Astrocyte of the cerebellum (primary cell): ENCODE measurements around the gene ACMSD.

Source experiments
- DNase-seq: peaks from one replicate; pipeline ENCODE4 v3.0.0-alpha.2; 2011; ENCODE audit warnings: low read depth
- H3K4me3 ChIP-seq: 2 replicates; pipeline ENCODE4 v1.5.1; 2011; ENCODE audit warnings: mild to moderate bottlenecking, low read depth, low read length, moderate library complexity
- CTCF ChIP-seq: IDR thresholded peaks from 2 replicates; pipeline ENCODE4 v1.5.1; 2012; ENCODE audit warnings: low read length, low read depth, moderate library complexity, mild to moderate bottlenecking; ENCODE audit errors: missing control alignments
- in situ Hi-C: cut with HindIII; loops from 2 replicates; pipeline ENCODE4 v1.10.0; 2017; ENCODE audit warnings: low sequenced_read_pairs

ACMSD gene

GRCh38 chr2:134934150-134934549 lies 95.7 kb downstream of the ACMSD start:
- DNase-seq, result no peak
- in situ Hi-C loops, result no loop called here
- H3K4me3 ChIP-seq, result no peak overlapping the region
- TF ChIP-seq CTCF, result no peak

GRCh38 chr2:134934641-134935040 lies 96.2 kb downstream of the ACMSD start:
- no peak for DNase-seq
- H3K4me3 ChIP-seq, result no peak overlapping the region
- in situ Hi-C loops, result no loop called here
- TF ChIP-seq CTCF, result no peak

- in situ Hi-C loops, result no loop called here
- no peak for TF ChIP-seq CTCF
- no peak for DNase-seq
- no peak overlapping the region for H3K4me3 ChIP-seq
These were observed 98.3 kb downstream of the ACMSD start for GRCh38 chr2:134936691-134937090.

GRCh38 chr2:134943540-134943939 lies 105.1 kb downstream of the ACMSD start:
- no peak for TF ChIP-seq CTCF
- in situ Hi-C loops, result no loop called here
- H3K4me3 ChIP-seq, result no peak overlapping the region
- no peak for DNase-seq

- no peak for TF ChIP-seq CTCF
- in situ Hi-C loops, result no loop called here
- H3K4me3 ChIP-seq, result no peak overlapping the region
- DNase-seq, result no peak
These were observed 106.6 kb downstream of the ACMSD start for GRCh38 chr2:134944975-134945374.

GRCh38 chr2:134946073-134946472 lies 107.7 kb downstream of the ACMSD start:
- no peak for TF ChIP-seq CTCF
- in situ Hi-C loops, result no loop called here
- no peak for DNase-seq
- no peak overlapping the region for H3K4me3 ChIP-seq
